Ishikawa (cell line): ENCODE measurements around the gene RFX6.

Source experiments
- CEBPB ChIP-seq: IDR thresholded peaks from 2 replicates; pipeline ENCODE4 v1.6.1; 2012
- CREB1 ChIP-seq: IDR thresholded peaks from 2 replicates; pipeline ENCODE4 v1.6.1; 2012; ENCODE audit warnings: low read depth
- EGR1 ChIP-seq: IDR thresholded peaks from 2 replicates; pipeline ENCODE4 v1.6.1; 2012
- EP300 ChIP-seq: IDR thresholded peaks from 2 replicates; pipeline ENCODE4 v1.6.1; 2012; ENCODE audit warnings: borderline replicate concordance
- FOXM1 ChIP-seq: IDR thresholded peaks from 2 replicates; pipeline ENCODE4 v1.6.1; 2012; ENCODE audit warnings: low read depth, borderline replicate concordance
- NFIC ChIP-seq: IDR thresholded peaks from 2 replicates; pipeline ENCODE4 v1.6.1; 2012
- RAD21 ChIP-seq: IDR thresholded peaks from 2 replicates; pipeline ENCODE4 v1.6.1; 2012; ENCODE audit warnings: low read depth
- TAF1 ChIP-seq: IDR thresholded peaks from 2 replicates; pipeline ENCODE4 v1.6.1; 2012; ENCODE audit warnings: low read depth, mild to moderate bottlenecking
- TCF12 ChIP-seq: IDR thresholded peaks from 2 replicates; pipeline ENCODE4 v1.6.1; 2012; ENCODE audit warnings: low read depth
- TEAD4 ChIP-seq: IDR thresholded peaks from 2 replicates; pipeline ENCODE4 v1.6.1; 2012
- YY1 ChIP-seq: IDR thresholded peaks from 2 replicates; pipeline ENCODE4 v1.6.1; 2012; ENCODE audit warnings: low read depth
- ZBTB7A ChIP-seq: IDR thresholded peaks from 2 replicates; pipeline ENCODE4 v1.6.1; 2012; ENCODE audit warnings: low read depth
- TF ChIP-seq, protein P1 (sequence below): IDR thresholded peaks from 2 replicates; pipeline ENCODE4 v1.6.1; 2012
- TF ChIP-seq, protein P2 (sequence below): IDR thresholded peaks from 2 replicates; pipeline ENCODE4 v1.6.1; 2012; ENCODE audit warnings: low read depth, mild to moderate bottlenecking
- TF ChIP-seq, protein P3 (sequence below): IDR thresholded peaks from 2 replicates; pipeline ENCODE4 v1.6.1; 2012

Gene RFX6

DNA sequence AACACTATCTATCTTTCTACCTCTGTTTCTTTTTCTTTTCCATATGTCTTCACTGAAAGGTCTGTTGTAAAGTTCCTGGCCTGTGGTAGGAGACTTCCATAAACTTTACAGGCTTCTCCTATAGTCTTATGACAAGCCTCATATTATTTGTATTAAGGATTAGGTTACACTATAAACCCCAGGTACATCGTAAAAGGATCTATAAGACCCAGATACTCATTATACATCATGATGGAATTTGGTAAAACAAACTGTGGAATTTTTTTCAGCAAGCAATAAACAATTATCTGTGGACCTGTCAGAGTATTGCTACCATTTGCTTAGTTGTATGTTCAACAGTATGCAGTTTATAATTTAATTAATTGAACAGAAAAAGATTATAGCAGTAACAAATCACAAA lies 55.5 kb downstream of the RFX6 start:
- no peak for TF ChIP-seq ZBTB7A
- TF ChIP-seq, protein P1, sequence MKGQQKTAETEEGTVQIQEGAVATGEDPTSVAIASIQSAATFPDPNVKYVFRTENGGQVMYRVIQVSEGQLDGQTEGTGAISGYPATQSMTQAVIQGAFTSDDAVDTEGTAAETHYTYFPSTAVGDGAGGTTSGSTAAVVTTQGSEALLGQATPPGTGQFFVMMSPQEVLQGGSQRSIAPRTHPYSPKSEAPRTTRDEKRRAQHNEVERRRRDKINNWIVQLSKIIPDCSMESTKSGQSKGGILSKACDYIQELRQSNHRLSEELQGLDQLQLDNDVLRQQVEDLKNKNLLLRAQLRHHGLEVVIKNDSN: no peak

DNA sequence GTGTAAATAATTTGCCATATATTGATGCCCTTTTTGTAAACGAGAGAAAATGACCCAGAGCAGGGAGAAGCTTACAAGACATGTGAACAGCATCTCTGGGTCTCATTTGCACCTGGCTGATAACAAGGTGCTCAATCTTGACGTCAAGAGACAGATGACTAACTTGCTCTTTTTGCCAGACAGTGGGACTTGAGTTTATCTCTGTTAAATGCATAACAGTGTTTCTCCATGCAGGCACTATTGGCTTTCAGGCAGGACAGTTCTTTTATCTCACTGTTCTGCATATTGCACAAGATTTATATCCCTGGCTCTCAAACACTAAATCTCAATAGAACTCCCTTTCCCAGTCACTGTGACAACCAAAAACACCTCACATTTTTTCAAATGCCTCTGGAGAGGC lies 56.4 kb downstream of the RFX6 start:
- TF ChIP-seq EGR1: no peak
- TF ChIP-seq, protein P2, sequence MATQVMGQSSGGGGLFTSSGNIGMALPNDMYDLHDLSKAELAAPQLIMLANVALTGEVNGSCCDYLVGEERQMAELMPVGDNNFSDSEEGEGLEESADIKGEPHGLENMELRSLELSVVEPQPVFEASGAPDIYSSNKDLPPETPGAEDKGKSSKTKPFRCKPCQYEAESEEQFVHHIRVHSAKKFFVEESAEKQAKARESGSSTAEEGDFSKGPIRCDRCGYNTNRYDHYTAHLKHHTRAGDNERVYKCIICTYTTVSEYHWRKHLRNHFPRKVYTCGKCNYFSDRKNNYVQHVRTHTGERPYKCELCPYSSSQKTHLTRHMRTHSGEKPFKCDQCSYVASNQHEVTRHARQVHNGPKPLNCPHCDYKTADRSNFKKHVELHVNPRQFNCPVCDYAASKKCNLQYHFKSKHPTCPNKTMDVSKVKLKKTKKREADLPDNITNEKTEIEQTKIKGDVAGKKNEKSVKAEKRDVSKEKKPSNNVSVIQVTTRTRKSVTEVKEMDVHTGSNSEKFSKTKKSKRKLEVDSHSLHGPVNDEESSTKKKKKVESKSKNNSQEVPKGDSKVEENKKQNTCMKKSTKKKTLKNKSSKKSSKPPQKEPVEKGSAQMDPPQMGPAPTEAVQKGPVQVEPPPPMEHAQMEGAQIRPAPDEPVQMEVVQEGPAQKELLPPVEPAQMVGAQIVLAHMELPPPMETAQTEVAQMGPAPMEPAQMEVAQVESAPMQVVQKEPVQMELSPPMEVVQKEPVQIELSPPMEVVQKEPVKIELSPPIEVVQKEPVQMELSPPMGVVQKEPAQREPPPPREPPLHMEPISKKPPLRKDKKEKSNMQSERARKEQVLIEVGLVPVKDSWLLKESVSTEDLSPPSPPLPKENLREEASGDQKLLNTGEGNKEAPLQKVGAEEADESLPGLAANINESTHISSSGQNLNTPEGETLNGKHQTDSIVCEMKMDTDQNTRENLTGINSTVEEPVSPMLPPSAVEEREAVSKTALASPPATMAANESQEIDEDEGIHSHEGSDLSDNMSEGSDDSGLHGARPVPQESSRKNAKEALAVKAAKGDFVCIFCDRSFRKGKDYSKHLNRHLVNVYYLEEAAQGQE: no peak
- no peak for TF ChIP-seq NFIC
- no peak for TF ChIP-seq CEBPB
- no peak for TF ChIP-seq TCF12
- TF ChIP-seq RAD21: no peak
- no peak for TF ChIP-seq TAF1
- TF ChIP-seq, protein P1: no peak
- TF ChIP-seq TEAD4: no peak
- TF ChIP-seq YY1: no peak

DNA sequence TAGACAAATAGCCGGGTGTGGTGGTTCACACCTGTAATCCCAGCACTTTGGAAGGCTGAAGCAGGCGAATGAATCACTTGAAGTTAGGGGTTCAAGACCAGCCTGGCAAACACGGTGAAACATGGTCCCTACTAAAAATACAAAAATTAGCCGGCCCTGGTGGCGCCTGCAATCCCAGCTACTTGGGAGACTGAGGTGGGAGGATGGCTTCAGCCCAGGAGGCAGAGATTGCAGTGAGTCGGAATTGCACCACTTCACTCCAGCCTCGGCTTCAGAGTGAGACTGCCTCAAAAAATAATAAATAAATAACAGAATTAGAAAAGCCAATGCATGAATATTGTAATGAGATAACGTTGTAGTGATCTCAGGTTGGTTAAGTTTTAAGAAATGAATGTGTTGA lies 61.3 kb downstream of the RFX6 start:
- TF ChIP-seq TEAD4: no peak
- no peak for TF ChIP-seq TAF1
- TF ChIP-seq YY1: no peak
- no peak for TF ChIP-seq ZBTB7A
- no peak for TF ChIP-seq CREB1
- TF ChIP-seq EP300: no peak
- TF ChIP-seq, protein P3, sequence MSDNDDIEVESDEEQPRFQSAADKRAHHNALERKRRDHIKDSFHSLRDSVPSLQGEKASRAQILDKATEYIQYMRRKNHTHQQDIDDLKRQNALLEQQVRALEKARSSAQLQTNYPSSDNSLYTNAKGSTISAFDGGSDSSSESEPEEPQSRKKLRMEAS: no peak
- TF ChIP-seq EGR1: no peak

DNA sequence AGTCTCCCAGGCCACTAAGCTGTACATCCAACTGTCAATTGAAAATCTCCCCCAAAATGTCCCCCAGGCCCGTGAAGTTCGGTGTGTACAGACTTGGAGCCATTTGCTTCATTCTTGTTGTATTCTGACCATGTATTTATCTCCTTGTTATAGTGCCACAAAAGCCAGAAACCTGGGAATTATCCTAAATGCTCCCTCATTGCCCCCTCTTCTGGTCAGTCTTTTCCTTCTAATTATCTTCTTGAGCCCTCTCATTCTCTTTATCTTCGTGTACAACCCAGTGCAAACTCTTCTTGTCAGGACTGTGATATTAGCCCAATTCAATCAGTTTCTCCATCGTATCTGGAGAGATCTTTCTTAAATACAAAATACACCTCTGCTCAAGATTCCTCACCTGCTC lies 64.7 kb downstream of the RFX6 start:
- TF ChIP-seq, protein P3: no peak
- TF ChIP-seq ZBTB7A (no peak), CREB1 (no peak), CEBPB (no peak), FOXM1 (no peak), TEAD4 (no peak), TCF12 (no peak), TAF1 (no peak)
- TF ChIP-seq, protein P1: no peak
- TF ChIP-seq, protein P2: no peak

DNA sequence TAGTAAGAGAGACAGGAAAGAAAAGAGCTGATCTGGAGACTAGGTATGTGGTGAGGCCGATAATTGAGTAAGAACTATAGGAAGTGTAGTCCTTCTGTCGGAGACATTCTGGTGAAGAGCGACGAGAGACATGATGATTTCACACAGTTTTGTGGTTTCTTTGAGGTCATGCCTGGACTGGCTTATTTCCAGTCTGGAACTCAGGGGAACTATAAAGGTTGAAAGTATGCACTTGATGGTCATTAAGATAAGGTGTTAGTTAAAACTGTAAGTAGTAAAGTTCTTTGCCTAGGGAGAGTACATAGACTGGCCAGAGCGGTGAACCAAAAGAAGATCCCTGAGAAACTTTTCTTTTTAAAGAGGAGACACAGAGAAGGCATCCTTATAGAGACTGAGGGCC lies 68.8 kb downstream of the RFX6 start:
- no peak for TF ChIP-seq TAF1
- TF ChIP-seq CREB1: no peak
- no peak for TF ChIP-seq TCF12
- TF ChIP-seq, protein P1: no peak
- TF ChIP-seq RAD21: no peak
- TF ChIP-seq CEBPB: no peak
- no peak for TF ChIP-seq TEAD4
- no peak for TF ChIP-seq EP300
- no peak for TF ChIP-seq EGR1
- no peak for TF ChIP-seq YY1
- TF ChIP-seq FOXM1: no peak
- TF ChIP-seq, protein P2: no peak
- no peak for TF ChIP-seq ZBTB7A
- TF ChIP-seq, protein P3: no peak
- no peak for TF ChIP-seq NFIC
